IMR-90 (cell line): ENCODE results near the gene SOBP.
"Not testable (repeated sequence)": the region's sequence is repeated elsewhere in the genome, so short reads cannot be mapped to it uniquely, and the experiment has no call there.

Experiments
- BHLHE40 ChIP-seq: fragments of 150-350 bp; IDR thresholded peaks from 2 replicates; pipeline ENCODE4 v1.6.1; 2016; ENCODE audit warnings: mild to moderate bottlenecking, low read depth, low read length
- CHD1 ChIP-seq: IDR thresholded peaks from 2 replicates; pipeline ENCODE4 v1.6.1; 2012; ENCODE audit warnings: low read depth, low read length, improper control_type of control experiment
- CTCF ChIP-seq: conservative IDR thresholded peaks from 2 replicates; pipeline ENCODE4 v1.5.1; 2012; ENCODE audit warnings: mild to moderate bottlenecking, low read depth, low read length, improper control_type of control experiment
- MAFK ChIP-seq: IDR thresholded peaks from 2 replicates; pipeline ENCODE4 v1.6.1; 2012; ENCODE audit warnings: low read depth, low read length, improper control_type of control experiment
- MAZ ChIP-seq: IDR thresholded peaks from 2 replicates; pipeline ENCODE4 v1.6.1; 2012; ENCODE audit warnings: low read depth, mild to moderate bottlenecking, low read length, improper control_type of control experiment, moderate library complexity, borderline replicate concordance
- MXI1 ChIP-seq: IDR thresholded peaks from 2 replicates; pipeline ENCODE4 v1.6.1; 2012; ENCODE audit warnings: low read depth, mild to moderate bottlenecking, low read length, moderate library complexity, borderline replicate concordance
- POLR2A ChIP-seq: IDR thresholded peaks from 2 replicates; pipeline ENCODE4 v1.6.1; 2012; ENCODE audit warnings: mild to moderate bottlenecking, low read depth, low read length
- RAD21 ChIP-seq: IDR thresholded peaks from 2 replicates; pipeline ENCODE4 v1.6.1; 2012; ENCODE audit warnings: low read length, improper control_type of control experiment
- RCOR1 ChIP-seq: IDR thresholded peaks from 2 replicates; pipeline ENCODE4 v1.6.1; 2012; ENCODE audit warnings: mild to moderate bottlenecking, low read length, improper control_type of control experiment; ENCODE audit not compliant: insufficient replicate concordance
- RFX5 ChIP-seq: IDR thresholded peaks from 2 replicates; pipeline ENCODE4 v1.8.0; 2012; ENCODE audit warnings: low read depth, mild to moderate bottlenecking, low read length, moderate library complexity
- SMC3 ChIP-seq: fragments of 150-350 bp; IDR thresholded peaks from 2 replicates; pipeline ENCODE4 v1.6.1; 2016; ENCODE audit warnings: low read depth, mild to moderate bottlenecking, antibody characterized with exemption, low read length, moderate library complexity
- USF2 ChIP-seq: fragments of 150-350 bp; IDR thresholded peaks from 2 replicates; pipeline ENCODE4 v1.6.1; 2017; ENCODE audit warnings: mild to moderate bottlenecking, antibody characterized with exemption, low read length, low read depth

- TF ChIP-seq RFX5, MXI1, CTCF, POLR2A, RAD21, RCOR1, SMC3, CHD1, BHLHE40, MAFK, MAZ, USF2: not testable (repeated sequence)
Observed at GRCh38 chr6:107519224-107519623, 29.3 kb downstream of the SOBP start.
